Skeletal muscle satellite cell (primary cell): ENCODE measurements around the gene BACH2.

ENCODE experiments used
- H3K27me3 ChIP-seq: 2 replicates; pipeline ENCODE4 v1.7.0; 2013; ENCODE audit warnings: low read length; ENCODE audit not compliant: control insufficient read depth, insufficient read depth
- H3K36me3 ChIP-seq: 2 replicates; pipeline ENCODE4 v1.7.0; 2013; ENCODE audit warnings: mild to moderate bottlenecking, control low read depth, low read length; ENCODE audit not compliant: insufficient read depth
- H3K4me1 ChIP-seq: 2 replicates; pipeline ENCODE4 v1.7.0; 2013; ENCODE audit warnings: low read length; ENCODE audit not compliant: control insufficient read depth, insufficient read depth
- H3K4me2 ChIP-seq: 2 replicates; pipeline ENCODE4 v1.7.0; 2013; ENCODE audit warnings: mild to moderate bottlenecking, low read length
- H3K4me3 ChIP-seq: 2 replicates; pipeline ENCODE4 v1.7.0; 2013; ENCODE audit warnings: low read length
- H3K9ac ChIP-seq: 2 replicates; pipeline ENCODE4 v1.7.0; 2013; ENCODE audit warnings: mild to moderate bottlenecking, low read depth, low read length, moderate library complexity
- H3K9me3 ChIP-seq: replicated peaks from 2 replicates; pipeline ENCODE4 v1.7.0; 2013; ENCODE audit warnings: mild to moderate bottlenecking, control low read depth, low read length

Gene BACH2

DNA sequence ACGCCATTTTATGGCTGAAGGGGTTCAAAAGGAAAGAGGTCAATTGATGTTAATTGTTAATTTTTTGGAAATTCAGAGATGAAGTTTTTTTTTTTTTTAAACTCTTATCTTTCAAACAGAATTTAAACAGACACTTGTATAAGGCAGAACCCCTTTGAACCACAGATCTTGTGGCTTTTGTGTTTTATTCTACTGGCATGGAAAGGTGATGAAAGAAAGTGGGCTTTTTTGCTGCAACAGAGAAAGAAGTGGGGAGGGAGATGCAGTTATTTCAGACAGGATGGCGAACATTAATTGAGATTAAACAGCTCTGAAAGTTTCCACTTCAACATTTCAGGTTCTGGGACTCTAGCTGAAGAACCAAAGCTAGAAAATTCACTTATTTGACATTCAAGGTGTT lies 201.5 kb downstream of the BACH2 start:
- peaks cover 33% of the 10 kb centered on the region for H3K4me1 ChIP-seq

GRCh38 chr6:90093558-90094073 lies 203.0 kb downstream of the BACH2 start:
- H3K27me3 ChIP-seq = no peaks in the 10 kb centered on the region
- H3K9me3 ChIP-seq = no peaks in the 10 kb centered on the region
- no peak overlapping the region for H3K4me2 ChIP-seq
- H3K4me1 ChIP-seq = peaks cover 25% of the 10 kb centered on the region
- H3K4me3 ChIP-seq = no peak overlapping the region
- H3K36me3 ChIP-seq = no peaks in the 10 kb centered on the region
- H3K9ac ChIP-seq = no peak overlapping the region

More for the DNA sequence above, 201.5 kb downstream of the BACH2 start:
- H3K4me3 ChIP-seq = no peak overlapping the region
- H3K4me2 ChIP-seq = no peak overlapping the region
- H3K27me3 ChIP-seq = no peaks in the 10 kb centered on the region
- H3K9ac ChIP-seq = no peak overlapping the region
- H3K9me3 ChIP-seq = no peaks in the 10 kb centered on the region
- H3K36me3 ChIP-seq = no peaks in the 10 kb centered on the region

- Histone ChIP-seq H3K36me3 (no peaks in the 10 kb centered on the region), H3K9ac (no peak overlapping the region), H3K4me3 (no peak overlapping the region), H3K4me1 (peaks cover 28% of the 10 kb centered on the region), H3K9me3 (no peaks in the 10 kb centered on the region), H3K27me3 (no peaks in the 10 kb centered on the region), H3K4me2 (no peak overlapping the region)
These were observed 205.8 kb downstream of the BACH2 start for GRCh38 chr6:90090866-90091265.

DNA sequence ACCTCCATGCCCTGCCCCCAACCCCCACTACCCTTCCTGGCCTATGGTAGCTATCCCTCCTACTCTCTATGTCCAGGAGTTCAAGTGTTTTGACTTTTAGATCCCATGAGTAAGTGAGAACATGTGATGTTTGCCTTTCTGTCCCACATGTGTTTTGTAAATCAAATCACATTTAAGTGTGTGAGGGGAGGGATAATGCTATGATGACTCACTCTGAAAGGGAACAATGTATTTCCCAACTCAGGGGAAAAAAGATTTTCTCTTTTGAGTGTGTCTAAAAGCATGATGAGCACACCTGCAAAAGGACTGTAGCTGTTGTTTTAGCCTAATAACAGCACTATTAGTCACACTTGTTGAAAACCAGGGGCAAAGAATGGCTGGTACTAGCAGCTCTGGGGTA lies 208.6 kb downstream of the BACH2 start:
- Histone ChIP-seq H3K9me3 (no peaks in the 10 kb centered on the region), H3K9ac (no peak overlapping the region), H3K36me3 (no peaks in the 10 kb centered on the region), H3K27me3 (no peaks in the 10 kb centered on the region), H3K4me2 (no peak overlapping the region), H3K4me1 (peaks cover 24% of the 10 kb centered on the region), H3K4me3 (no peak overlapping the region)

GRCh38 chr6:90087106-90087833 lies 209.4 kb downstream of the BACH2 start:
- no peak overlapping the region for H3K9ac ChIP-seq
- no peaks in the 10 kb centered on the region for H3K9me3 ChIP-seq
- H3K4me2 ChIP-seq = no peak overlapping the region
- H3K36me3 ChIP-seq = no peaks in the 10 kb centered on the region
- H3K27me3 ChIP-seq = no peaks in the 10 kb centered on the region
- no peak overlapping the region for H3K4me3 ChIP-seq
- peaks cover 24% of the 10 kb centered on the region for H3K4me1 ChIP-seq

DNA sequence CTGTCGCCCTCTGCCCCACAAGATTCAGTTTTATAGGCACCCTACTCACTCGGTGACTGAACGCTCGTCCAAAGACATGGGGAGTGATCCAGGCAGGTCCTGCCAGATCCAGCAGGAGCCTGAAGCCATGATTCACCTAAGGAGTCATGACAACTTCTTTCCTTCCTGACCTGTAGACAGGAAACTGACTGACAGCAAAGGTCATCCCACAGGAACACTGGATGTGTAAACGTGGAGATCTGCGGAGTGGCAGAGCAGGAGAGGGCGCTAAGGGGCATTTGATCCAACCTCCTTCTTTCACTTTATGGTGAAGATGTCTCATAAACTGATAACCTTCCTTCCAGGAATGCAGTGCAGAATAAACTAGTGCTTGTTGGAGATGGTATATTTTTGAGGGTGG lies 210.1 kb downstream of the BACH2 start:
- Histone ChIP-seq H3K9ac (no peak overlapping the region), H3K4me3 (no peak overlapping the region), H3K36me3 (no peaks in the 10 kb centered on the region), H3K4me2 (no peak overlapping the region), H3K9me3 (no peaks in the 10 kb centered on the region), H3K4me1 (peaks cover 24% of the 10 kb centered on the region), H3K27me3 (no peaks in the 10 kb centered on the region)

DNA sequence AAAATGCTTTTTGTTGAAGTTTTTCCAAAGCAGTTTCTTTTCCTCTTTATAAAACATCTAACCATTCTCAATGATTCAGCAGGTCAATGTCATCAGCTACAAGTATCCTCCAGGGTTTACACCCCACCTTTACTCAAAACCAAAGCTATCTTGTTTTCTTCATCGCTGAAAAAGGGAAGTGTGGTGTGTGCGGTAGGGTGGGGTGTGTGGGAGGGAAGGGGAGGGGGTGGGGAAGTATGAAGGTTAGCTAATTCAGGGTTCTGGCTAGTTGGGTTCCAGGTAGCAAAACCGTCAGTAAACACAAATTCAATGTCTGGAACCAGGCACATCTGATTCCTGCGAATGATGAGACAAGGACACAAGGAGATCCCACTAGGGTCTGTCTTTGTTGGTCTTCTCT lies 212.8 kb downstream of the BACH2 start:
- Histone ChIP-seq H3K36me3 (no peaks in the 10 kb centered on the region), H3K9ac (no peak overlapping the region), H3K9me3 (no peaks in the 10 kb centered on the region), H3K4me1 (peaks cover 24% of the 10 kb centered on the region), H3K4me2 (no peak overlapping the region), H3K27me3 (no peaks in the 10 kb centered on the region), H3K4me3 (no peak overlapping the region)

- H3K9ac ChIP-seq = no peak overlapping the region
- no peak overlapping the region for H3K4me2 ChIP-seq
- no peaks in the 10 kb centered on the region for H3K27me3 ChIP-seq
- H3K36me3 ChIP-seq = no peaks in the 10 kb centered on the region
- H3K9me3 ChIP-seq = no peaks in the 10 kb centered on the region
- no peak overlapping the region for H3K4me3 ChIP-seq
- peaks cover 15% of the 10 kb centered on the region for H3K4me1 ChIP-seq
These were observed 213.8 kb downstream of the BACH2 start for GRCh38 chr6:90082847-90083246.

DNA sequence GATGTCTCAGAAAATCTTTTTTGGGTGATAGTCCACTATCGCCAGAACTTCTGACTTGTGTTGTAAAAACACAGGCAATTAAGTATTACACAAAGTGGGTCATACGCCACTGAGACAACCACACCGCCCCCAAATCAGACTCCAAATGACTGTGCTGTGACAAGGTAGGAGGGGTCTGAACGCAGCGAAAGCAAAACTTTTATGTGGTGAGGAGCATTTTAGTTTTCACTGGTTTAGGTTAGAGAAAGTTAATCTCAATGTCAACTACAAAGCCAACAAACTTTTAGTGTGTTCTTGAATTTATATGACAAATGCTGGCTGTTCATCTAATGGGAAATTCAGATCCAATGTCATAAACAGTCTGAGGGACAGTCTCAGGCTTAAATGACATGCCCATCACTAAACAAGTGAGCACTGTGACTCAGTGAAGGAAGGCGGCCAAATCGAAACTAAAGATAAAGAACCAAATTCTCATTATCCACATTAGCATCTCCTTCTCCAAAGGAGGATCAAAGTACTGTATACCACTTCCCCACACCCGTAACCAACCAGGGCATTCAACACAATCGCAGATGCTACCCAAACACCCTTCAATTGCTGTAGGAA lies 215.7 kb downstream of the BACH2 start:
- Histone ChIP-seq H3K4me1 (no peaks in the 10 kb centered on the region), H3K9ac (no peak overlapping the region), H3K4me2 (no peak overlapping the region), H3K9me3 (no peaks in the 10 kb centered on the region), H3K27me3 (peaks cover 3% of the 10 kb centered on the region), H3K36me3 (no peaks in the 10 kb centered on the region), H3K4me3 (no peak overlapping the region)

DNA sequence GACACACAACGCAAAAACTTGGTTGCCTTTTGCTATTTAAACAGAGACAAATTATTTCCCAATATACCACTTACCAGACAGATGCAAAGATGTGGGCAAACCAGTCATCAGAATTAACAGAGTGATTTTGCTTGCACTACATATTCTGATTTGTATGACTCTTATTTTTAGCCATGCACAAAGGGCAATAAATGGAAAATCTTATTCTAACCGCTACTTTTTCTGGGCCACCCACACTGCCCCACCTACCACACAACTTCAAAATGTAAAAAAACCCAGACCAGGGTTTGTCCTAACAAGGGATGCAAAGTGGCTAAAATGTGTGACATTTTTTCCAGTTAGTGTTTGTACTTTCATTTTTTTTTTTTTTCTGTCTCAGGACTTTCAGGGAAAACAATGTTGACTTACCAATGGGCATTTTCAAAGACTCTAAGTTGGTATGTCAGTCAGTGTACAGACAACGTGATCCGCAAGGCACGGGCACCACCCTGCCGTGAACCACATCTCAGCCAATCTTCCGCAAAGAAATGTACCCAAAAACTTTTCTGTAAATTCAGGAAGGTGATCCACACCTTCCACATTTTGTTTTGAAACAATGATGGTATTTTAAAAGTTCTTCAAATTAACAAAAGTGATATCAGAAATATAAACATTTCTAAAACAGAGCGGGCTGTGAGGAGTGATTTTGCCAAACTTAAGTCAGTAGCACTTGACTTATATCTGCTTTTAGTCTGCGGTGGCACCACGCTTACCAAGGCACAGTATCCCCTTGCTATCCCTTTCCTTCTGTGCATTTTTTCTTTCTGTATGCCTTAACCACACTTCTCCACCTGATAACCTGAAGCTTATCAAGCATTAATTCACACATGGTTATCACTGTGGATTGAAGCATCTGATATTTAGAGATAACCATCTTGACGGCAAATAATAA lies 216.8 kb downstream of the BACH2 start:
- no peak overlapping the region for H3K4me3 ChIP-seq
- peaks cover 6% of the 10 kb centered on the region for H3K27me3 ChIP-seq
- H3K4me2 ChIP-seq = no peak overlapping the region
- no peaks in the 10 kb centered on the region for H3K4me1 ChIP-seq
- H3K36me3 ChIP-seq = no peaks in the 10 kb centered on the region
- H3K9ac ChIP-seq = no peak overlapping the region
- no peaks in the 10 kb centered on the region for H3K9me3 ChIP-seq

- Histone ChIP-seq H3K36me3 (no peaks in the 10 kb centered on the region), H3K4me2 (no peak overlapping the region), H3K27me3 (peaks cover 16% of the 10 kb centered on the region), H3K4me3 (no peak overlapping the region), H3K9ac (no peak overlapping the region), H3K4me1 (no peaks in the 10 kb centered on the region), H3K9me3 (no peaks in the 10 kb centered on the region)
These were observed 217.9 kb downstream of the BACH2 start for GRCh38 chr6:90078513-90079289.
